ENCODE data around the gene CRLF2.
"Not testable (repeated sequence)": the region's sequence is repeated elsewhere in the genome, so short reads cannot be mapped to it uniquely, and the experiment has no call there.

CRLF2 gene

DNA sequence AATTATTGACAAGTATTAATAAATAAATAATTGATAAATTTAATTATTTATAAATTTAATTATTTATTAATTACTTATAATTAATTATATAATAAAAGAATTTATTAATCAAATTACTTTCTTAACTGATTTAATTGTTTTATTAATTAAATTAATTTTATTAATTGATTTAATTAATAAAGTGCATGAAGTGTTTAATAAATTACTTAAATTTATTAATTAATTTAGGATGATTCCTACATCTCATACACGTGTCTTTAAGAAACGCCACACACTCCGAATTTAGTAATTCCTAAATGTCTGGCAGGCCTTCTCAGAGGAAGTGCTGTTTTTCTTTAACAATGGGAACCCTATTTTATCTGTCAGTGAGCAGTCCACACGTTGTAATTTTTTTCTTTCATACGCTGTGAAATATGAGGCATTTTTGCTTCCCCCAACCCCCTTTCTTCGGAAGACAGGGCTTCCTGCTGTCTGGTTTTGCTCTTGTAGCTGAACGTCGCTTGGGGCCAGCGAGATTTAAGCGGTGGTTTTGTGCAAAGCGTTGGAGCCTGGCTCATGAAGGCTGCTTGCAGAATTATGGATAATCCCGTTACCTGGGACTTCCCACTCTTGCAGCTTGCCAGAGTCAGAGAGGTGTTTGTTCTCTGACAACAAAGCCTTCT, 46.8 kb downstream of the CRLF2 start:
- DNase-seq = no peak

DNA sequence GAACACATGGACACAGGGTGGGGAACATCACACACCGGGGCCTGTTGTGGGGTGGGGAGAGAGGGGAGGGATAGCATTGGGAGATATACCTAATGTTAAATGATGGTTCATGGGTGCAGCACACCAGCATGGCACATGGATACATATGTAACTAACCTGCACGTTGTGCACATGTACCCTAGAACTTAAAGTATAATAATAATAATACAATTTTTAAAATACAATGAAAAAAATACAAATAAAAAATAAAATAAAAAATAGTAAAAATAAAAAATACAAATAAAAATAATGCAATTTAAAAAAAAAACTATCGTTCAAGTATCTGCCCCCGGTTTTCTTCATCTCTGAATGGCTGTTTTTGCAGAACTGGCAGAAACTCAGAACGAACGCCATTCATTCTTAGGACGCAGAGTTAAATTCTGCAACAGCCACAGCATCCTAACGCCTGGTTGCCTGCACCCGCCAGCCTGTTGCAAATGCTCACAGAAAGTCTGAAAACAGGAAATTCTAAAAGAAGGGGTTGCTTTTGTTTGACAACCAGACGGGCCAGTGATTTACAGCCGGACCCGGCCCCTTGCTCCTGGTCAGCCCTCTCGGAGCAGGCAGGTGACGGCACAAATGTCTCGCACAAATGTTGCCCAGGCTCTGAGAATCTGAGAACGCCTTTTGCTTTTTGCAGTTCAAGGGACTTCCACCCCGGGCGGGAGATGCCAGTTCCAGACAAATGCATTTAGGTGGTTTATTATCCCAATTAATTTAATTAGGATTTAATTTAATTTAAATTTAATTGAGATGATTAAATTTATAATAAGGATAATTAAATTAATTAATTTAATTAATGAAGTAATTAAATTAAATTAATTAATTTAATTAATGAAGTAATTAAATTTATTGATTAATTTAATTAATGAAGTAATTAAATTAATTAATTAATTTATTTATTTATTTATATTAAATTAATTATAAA, 47.8 kb downstream of the CRLF2 start:
- DNase-seq = no peak

DNA sequence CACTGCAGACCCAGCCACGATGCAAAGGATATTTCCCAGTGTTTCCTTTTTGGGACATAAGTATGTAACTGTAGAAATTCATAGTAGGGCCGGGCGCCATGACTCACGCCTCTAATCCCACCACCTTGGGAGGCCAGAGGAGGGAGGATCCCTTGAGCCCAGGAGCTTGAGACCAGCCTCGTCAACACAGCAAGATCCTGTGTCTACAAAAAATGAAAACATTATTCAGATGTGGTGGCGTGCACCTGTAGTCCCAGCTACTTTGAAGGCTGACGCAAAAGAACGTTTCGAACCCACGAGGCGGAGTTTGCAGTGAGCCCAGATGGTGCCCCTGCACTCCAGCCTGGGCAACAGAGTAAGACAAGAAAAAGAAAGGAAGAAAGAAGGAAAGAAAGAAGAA, 49.2 kb downstream of the CRLF2 start:
- no peak for DNase-seq

DNA sequence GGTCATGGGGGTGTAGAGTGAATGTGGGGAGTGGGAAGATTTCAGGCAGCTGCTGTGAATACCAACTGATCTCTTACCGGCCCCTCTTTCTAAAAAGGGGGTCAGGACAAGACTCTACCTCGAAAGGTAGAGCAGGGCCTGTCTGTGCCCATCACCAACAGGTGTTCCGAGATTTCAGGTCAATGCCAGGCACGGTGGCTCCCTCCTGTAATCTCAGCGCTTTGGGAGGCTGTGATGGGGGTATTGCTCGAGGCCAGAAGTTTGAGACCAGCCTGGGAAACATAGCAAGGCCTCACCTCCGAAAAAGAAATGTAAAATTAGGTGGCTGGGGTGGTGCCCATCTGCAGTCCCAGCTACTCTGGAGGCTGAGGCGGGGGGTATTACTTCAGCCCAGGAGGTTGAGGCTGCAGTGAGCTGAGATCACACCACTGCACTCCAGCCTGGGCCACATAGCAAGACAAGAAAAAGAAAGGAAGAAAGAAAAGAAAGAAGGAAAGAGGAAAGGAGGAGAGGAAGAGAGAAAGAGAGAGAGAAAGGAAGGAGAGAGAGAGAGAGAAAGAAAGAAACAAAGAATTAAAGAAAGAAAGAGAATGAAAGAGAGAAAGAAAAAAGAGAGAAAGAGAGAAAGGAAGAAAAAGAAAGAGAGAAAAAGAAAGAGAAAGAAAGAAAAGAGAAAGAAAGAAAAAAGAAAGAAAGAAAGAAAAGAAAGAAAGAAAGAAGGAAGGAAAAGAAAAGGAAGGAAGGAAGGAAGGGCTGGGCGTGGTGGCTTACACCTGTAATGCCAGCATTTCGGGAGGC, 50.1 kb downstream of the CRLF2 start:
- DNase-seq = no peak

DNA sequence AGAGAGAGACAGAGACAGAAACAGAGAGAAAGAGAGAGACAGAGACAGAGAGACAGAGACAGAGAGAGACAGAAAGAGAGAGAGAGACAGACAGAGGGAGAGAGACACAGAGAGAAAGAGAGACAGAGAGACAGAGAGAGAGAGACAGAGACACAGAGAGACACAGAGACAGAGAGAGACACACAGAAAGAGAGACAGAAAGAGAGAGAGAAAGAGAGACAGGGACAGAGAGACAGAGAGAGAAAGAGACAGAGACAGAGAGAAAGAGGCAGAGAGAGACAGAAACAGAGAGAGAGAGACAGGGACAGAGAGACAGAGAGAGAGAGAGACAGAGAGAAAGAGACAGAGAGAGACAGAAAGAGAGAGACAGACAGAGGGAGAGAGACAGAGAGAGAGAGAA, 52.9 kb downstream of the CRLF2 start:
- DNase-seq = no peak

DNA sequence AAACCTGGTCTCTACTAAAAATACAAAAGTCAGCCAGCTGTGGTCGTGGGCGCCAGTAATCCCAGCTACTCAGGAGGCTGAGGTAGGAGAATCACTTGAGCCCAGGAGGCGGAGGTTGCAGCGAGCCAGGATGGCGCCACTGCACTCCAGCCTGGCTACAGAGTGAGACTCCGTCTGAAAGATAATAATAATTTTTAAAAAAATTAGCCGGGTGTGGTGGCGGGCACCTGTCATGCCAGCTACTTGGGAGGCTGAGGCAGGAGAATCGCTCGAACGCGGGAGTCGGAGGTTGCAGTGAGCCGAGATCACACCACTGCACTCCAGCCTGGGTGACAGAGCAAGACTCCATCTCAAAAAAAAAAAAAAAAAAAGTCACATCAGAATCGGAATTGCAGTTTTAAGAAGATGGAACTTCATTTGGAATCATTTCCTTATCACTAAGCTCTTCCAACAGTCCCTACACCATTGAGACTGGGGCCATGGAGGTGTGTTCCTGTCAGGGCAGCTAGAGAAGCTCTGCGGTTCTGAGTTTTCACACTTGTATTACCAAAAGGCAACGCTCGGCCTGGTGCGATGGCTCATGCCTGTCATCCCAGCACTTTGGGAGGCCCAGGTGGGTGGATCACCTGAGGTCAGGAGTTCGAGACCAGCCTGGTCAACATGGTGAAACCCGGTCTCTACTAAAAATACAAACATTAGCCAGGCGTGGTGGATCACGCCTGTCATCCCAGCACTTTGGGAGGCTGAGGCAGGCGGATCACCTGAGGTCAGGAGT, 55.6 kb downstream of the CRLF2 start:
- not testable (repeated sequence) for DNase-seq

DNA sequence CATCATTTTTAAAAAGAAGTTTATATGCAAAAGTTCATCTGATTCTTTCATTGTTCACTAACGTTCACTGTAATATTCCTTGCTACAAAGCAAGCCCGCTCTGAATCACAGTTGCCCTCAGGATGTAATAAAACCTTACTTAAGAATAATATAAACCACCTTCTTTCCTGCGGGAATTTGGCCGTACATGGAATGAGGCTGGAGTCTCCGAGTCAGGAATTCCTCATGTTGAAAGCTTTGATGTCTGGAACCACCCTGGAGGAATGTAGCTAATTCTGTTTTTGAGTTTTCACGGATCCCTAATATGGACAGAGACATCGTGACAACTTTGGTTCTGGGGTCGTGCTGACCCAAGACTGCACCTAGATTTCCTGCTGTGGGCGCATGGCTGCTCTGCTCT, 58.5 kb downstream of the CRLF2 start:
- no peak for DNase-seq

DNA sequence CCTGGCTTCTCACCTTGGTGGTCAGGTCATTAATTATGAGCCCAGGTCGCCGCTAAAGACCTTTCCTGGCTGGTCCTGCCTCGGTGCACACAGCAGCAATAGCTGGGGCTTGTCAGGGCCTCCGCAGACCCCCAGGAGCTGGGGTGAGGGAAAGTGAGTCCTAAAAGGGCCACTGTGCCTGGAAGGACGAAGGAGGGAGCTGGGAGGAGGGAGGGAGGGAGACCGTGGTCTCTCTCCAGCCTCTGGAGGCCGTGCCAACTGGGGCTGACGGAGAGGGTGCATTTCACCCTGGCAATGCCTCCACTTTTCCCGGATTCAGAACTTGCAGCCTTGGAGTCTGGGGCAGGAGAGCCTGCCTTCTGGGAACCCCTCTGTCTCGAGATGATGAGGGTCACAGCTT, 60.4 kb downstream of the CRLF2 start:
- DNase-seq = no peak

DNA sequence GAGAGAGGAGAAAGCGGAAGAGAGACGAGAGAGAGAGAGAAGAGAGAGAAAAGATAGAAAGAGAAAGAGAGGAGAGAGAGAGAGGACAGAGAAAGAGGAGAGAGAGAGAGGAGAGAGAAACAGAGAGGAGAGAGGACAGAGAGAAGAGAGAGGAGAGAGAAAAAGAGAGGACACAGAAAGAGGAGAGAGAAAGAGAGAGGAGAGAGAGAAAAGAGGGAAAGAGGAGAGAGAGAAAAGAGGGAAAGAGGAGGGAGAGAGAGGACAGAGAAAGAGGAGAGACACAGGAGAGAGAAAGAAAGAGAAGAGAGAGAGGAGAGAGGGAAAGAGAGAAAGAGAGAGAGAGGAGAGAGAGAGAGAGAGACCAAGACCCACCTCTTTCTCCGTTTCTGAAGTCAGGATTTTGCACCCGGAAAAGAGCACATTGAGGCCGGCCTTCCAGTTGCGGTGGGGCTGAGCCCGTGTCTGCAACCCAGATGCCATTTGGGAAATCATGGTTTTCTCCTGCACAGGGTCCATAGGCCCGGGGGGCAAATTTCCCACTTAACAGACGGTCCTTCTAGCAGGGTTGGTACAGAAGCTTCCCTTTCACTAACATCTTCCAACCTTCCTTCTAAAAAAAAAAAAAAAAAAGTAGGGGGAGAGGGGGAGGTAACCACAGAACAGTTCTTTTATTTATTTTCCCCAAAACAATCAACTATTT, 60.9 kb downstream of the CRLF2 start:
- DNase-seq = no peak

DNA sequence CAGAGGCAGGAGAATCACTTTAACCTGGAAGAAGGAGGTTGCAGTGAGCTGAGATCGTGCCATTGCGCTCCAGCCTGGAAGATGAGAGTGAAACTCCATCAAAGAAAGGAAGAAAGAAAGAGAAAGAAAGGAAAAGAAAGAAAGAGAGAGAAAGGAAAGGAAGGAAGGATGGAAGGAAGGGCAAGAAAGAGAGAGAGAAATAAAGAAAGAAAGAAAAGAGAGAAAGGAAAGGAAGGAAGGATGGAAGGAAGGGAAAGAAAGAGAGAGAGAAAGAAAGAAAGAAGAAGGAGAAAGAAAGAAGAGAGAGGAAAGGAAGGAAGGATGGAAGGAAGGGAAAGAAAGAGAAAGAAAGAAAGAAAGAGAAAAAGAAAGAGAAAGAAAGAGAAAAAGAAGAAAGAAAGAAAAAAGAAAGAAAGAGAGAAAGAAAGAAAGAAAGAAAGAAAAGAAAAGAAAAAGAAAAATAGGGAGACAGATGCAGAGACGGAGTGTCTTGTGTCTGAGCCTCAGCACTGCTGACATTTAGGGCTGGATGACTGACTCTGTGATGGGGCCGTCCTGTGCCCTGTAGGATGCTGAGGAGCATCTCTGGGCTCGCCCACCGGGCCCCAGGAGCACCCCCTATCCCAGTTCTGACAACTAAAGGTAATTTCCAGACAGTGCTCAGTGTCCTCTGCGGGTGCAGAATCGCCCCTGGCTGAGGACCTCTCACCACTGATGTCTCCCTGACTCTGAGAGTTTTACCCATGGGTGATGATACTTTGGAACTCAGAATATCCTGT, 61.7 kb downstream of the CRLF2 start:
- DNase-seq = no peak

DNA sequence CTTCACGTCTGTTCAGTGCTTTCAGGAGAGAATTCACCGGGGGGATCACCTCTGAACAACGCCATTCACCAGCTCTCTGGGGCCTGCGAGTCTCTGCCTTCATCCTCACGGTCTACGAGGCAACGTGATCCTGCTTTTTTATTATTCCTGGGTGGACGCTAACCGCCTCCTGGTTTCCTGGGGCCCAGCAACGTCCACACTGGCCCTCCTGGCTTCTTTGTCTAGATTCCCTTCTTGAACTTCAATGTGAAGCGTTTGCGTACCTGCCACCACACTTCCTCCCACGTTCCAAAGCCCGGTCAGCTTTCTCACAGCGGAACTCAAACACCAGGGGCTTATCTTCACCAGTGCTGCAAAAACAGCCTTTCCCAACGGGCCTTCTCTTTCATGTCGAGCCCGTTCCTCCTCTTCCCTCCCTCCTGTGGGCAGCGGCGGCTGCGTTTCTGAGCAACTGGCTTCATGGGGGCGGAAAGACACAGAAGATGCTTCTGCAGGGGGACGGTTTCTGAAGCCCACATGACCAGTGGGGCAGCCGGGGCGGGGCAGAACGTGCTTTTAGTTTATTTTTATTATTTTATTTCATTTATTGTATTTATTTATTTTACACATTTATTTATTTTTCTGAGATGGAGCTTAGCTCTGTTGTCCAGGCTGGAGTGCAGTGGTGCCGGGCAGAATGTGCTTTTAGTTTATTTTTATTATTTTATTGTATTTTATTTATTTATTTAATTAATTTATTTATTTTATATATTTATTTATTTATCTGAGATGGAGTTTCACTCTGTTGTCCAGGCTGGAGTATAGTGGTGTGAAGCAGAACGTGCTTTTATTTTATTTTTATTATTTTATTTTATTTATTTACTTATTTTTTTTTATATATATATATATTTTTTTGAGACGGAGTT, 64.6 kb downstream of the CRLF2 start:
- DNase-seq = no peak

DNA sequence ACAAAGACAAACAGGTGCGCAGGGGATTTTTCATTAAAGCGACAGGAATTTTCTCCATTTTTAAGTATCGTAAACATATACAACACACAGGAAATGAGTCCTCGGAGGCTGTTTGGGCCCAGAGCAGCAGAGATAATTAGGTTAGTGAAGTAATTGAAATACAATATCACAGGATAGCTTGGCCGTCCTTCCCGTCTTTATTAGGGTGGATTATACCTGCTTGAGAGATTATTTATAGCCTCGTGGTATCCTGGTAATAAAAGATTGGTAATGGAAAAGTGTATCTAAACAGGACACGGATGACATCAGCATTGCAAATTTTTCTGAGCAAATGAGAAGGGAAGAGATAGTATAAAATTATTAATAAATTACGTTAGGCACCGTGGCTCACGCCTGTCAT, 68.2 kb downstream of the CRLF2 start:
- DNase-seq = no peak
